Measurements from ENCODE around the gene NUBP2.

NUBP2 gene

GRCh38 chr16:1787322-1788094, 4.7 kb downstream of the NUBP2 start:
- H3K4me3 ChIP-seq (ENCODE audit: low read depth, low read length), result no peak overlapping the region
- TF ChIP-seq CTCF (IDR thresholded peaks at IDR 0.05; ENCODE audit: borderline replicate concordance, insufficient read depth, low read depth, low read length), result no peak

- H3K4me3 ChIP-seq (ENCODE audit: low read depth, low read length), result no peak overlapping the region
- no peak for TF ChIP-seq CTCF (IDR thresholded peaks at IDR 0.05; ENCODE audit: borderline replicate concordance, insufficient read depth, low read depth, low read length)
Observed at GRCh38 chr16:1788095-1788707, 5.4 kb downstream of the NUBP2 start.

- no peak overlapping the region for H3K4me3 ChIP-seq (ENCODE audit: low read depth, low read length)
- TF ChIP-seq CTCF (IDR thresholded peaks at IDR 0.05; ENCODE audit: borderline replicate concordance, insufficient read depth, low read depth, low read length), result no peak
Observed at GRCh38 chr16:1788708-1789100, 5.9 kb downstream of the NUBP2 start.

GRCh38 chr16:1789643-1790045, 6.9 kb downstream of the NUBP2 start:
- no peak overlapping the region for H3K4me3 ChIP-seq (ENCODE audit: low read depth, low read length)
- no peak for TF ChIP-seq CTCF (IDR thresholded peaks at IDR 0.05; ENCODE audit: borderline replicate concordance, insufficient read depth, low read depth, low read length)

- TF ChIP-seq CTCF (IDR thresholded peaks at IDR 0.05; ENCODE audit: borderline replicate concordance, insufficient read depth, low read depth, low read length), result no peak
- H3K4me3 ChIP-seq (ENCODE audit: low read depth, low read length), result no peak overlapping the region
Observed at GRCh38 chr16:1790261-1790610, 7.5 kb downstream of the NUBP2 start.

- TF ChIP-seq CTCF (IDR thresholded peaks at IDR 0.05; ENCODE audit: borderline replicate concordance, insufficient read depth, low read depth, low read length), result no peak
Observed at GRCh38 chr16:1790611-1791255, 8.0 kb downstream of the NUBP2 start.

More at GRCh38 chr16:1790611-1791255, 8.0 kb downstream of the NUBP2 start:
- H3K4me3 ChIP-seq (ENCODE audit: low read depth, low read length), result no peak overlapping the region

All from GM12875 (cell line).